Neuronal stem cell (in vitro differentiated cells): Measurements from ENCODE around the gene TLX2.
A peak's percentile ranks its signal among the peaks of the same experiment; 100 is the strongest.

ENCODE experiments used
- DNase-seq: peaks from one replicate; pipeline ENCODE4 v3.0.0-alpha.2; 2013; ENCODE audit warnings: low spot score
- H2AFZ ChIP-seq: one replicate; pipeline ENCODE4 v1.6.1; 2013; ENCODE audit warnings: mild to moderate bottlenecking, low read length, inconsistent platforms
- H2AK5ac ChIP-seq: 2 replicates; pipeline ENCODE4 v1.6.1; 2013; ENCODE audit warnings: low read depth, mild to moderate bottlenecking, inconsistent platforms, low read length, moderate library complexity, mixed read lengths
- H2BK120ac ChIP-seq: 2 replicates; pipeline ENCODE4 v1.6.1; 2013; ENCODE audit warnings: low read depth, mild to moderate bottlenecking, inconsistent platforms, low read length, moderate library complexity, mixed read lengths
- H2BK12ac ChIP-seq: one replicate; pipeline ENCODE4 v1.6.1; 2013; ENCODE audit warnings: low read length, inconsistent platforms
- H2BK15ac ChIP-seq: 2 replicates; pipeline ENCODE4 v1.6.1; 2013; ENCODE audit warnings: mild to moderate bottlenecking, low read length, inconsistent platforms, mixed read lengths
- H2BK5ac ChIP-seq: one replicate; pipeline ENCODE4 v1.6.1; 2013; ENCODE audit warnings: inconsistent platforms, mild to moderate bottlenecking, low read length, moderate library complexity
- H3K14ac ChIP-seq: one replicate; pipeline ENCODE4 v1.6.1; 2013; ENCODE audit warnings: low read length, inconsistent platforms
- H3K18ac ChIP-seq: 2 replicates; pipeline ENCODE4 v1.6.1; 2013; ENCODE audit warnings: low read length, inconsistent platforms
- H3K23ac ChIP-seq: 2 replicates; pipeline ENCODE4 v1.6.1; 2013; ENCODE audit warnings: low read depth, mild to moderate bottlenecking, mixed read lengths, low read length, inconsistent platforms; ENCODE audit not compliant: poor library complexity
- H3K27ac ChIP-seq: replicated peaks from 3 replicates; pipeline ENCODE4 v1.5.1; 2013; ENCODE audit warnings: low read length, inconsistent platforms
- H3K27me3 ChIP-seq, 3 experiments: 2 replicates each; pipeline ENCODE4 v1.6.1; 2013; ENCODE audit warnings: low read length in 3 of 3, mild to moderate bottlenecking in 2 of 3, inconsistent platforms in 1 of 3, low read depth in 1 of 3, mixed read lengths in 1 of 3, moderate library complexity in 1 of 3; ENCODE audit not compliant: control insufficient read depth in 3 of 3, insufficient read depth in 3 of 3
- H3K36me3 ChIP-seq, 2 donors: replicated peaks in 1 of 2; 2 replicates each; pipeline ENCODE4 v1.6.1; 2013; ENCODE audit warnings: low read length in 2 of 2; ENCODE audit not compliant: control insufficient read depth in 2 of 2, insufficient read depth in 2 of 2
- H3K4ac ChIP-seq: 2 replicates; pipeline ENCODE4 v1.6.1; 2013; ENCODE audit warnings: inconsistent platforms, mild to moderate bottlenecking, low read length, moderate library complexity
- H3K4me1 ChIP-seq, 2 donors: 1 replicate in 1 of 2; 2 replicates in 1 of 2; pipeline ENCODE4 v1.6.1; 2013; ENCODE audit warnings: low read length in 2 of 2, low read depth in 1 of 2; ENCODE audit not compliant: control insufficient read depth in 2 of 2, insufficient read depth in 1 of 2
- H3K4me2 ChIP-seq: one replicate; pipeline ENCODE4 v1.6.1; 2013; ENCODE audit warnings: mild to moderate bottlenecking, low read length, inconsistent platforms; ENCODE audit not compliant: insufficient read depth, poor library complexity, severe bottlenecking
- H3K4me3 ChIP-seq, 2 donors: 2 replicates each; pipeline ENCODE4 v1.5.1; 2013; ENCODE audit warnings: low read length in 2 of 2, mild to moderate bottlenecking in 2 of 2, inconsistent platforms in 1 of 2, moderate library complexity in 1 of 2
- H3K79me1 ChIP-seq: one replicate; pipeline ENCODE4 v1.6.1; 2013; ENCODE audit warnings: low read depth, mild to moderate bottlenecking, inconsistent platforms, low read length, moderate library complexity
- H3K9ac ChIP-seq: one replicate; pipeline ENCODE4 v1.6.1; 2013; ENCODE audit warnings: mild to moderate bottlenecking, low read depth, low read length, inconsistent platforms; ENCODE audit not compliant: poor library complexity
- H3K9me3 ChIP-seq, 2 donors: replicated peaks in 1 of 2; 2 replicates each; pipeline versions ENCODE3 to v1.6.1; 2013; ENCODE audit warnings: low read length in 2 of 2, mild to moderate bottlenecking in 2 of 2, inconsistent platforms in 1 of 2, low read depth in 1 of 2, mixed read lengths in 1 of 2, moderate library complexity in 1 of 2; ENCODE audit not compliant: control insufficient read depth in 2 of 2, insufficient read depth in 1 of 2
- H4K8ac ChIP-seq: one replicate; pipeline ENCODE4 v1.6.1; 2013; ENCODE audit warnings: low read depth, mild to moderate bottlenecking, inconsistent platforms, low read length, moderate library complexity
- H4K91ac ChIP-seq: one replicate; pipeline ENCODE4 v1.6.1; 2013; ENCODE audit warnings: low read length, low read depth, mild to moderate bottlenecking, inconsistent platforms; ENCODE audit not compliant: poor library complexity
- WGBS, 2 donors: extraction: QIAGEN DNeasy Blood & Tissue Kit; methylation state at CpG; one replicate each; pipeline ENCODE4 v1.1.7; 2013; ENCODE audit warnings: missing lambda C conversion rate in 2 of 2, mixed read lengths in 1 of 2; ENCODE audit not compliant: insufficient read length in 2 of 2, insufficient replicate concordance in 1 of 2; ENCODE audit errors: extremely low coverage in 2 of 2; 5-methylcytosine and 5-hydroxymethylcytosine counted together

TLX2 gene

GRCh38 chr2:74513605-74514367 is 464 bp upstream of the TLX2 start:
- no peak overlapping the region for H2AK5ac ChIP-seq
- H2BK15ac ChIP-seq: peak overlapping the region; percentile 35
- H4K91ac ChIP-seq: no peak overlapping the region
- H3K27ac ChIP-seq: no peak overlapping the region
- no peak overlapping the region for H3K4ac ChIP-seq
- H2BK5ac ChIP-seq: no peak overlapping the region
- peak overlapping the region; percentile 33 for H3K18ac ChIP-seq
- no CpG with 5 or more reads among the region's 52 CpGs for WGBS, 2 donors
- no peak overlapping the region for H3K4me2 ChIP-seq
- no peak overlapping the region for H3K4me3 ChIP-seq
- peak overlapping the region; percentile 71 for H2AFZ ChIP-seq
- no peak for DNase-seq
- no peak overlapping the region for H3K14ac ChIP-seq
- H3K79me1 ChIP-seq: no peaks in the 10 kb centered on the region
- no peak overlapping the region for H4K8ac ChIP-seq
- no peaks in the 10 kb centered on the region for H3K36me3 ChIP-seq
- no peak overlapping the region for H2BK12ac ChIP-seq
- H3K4me1 ChIP-seq: peaks cover 2 to 4% of the 10 kb centered on the region in 2 donors
- H3K23ac ChIP-seq: peak overlapping the region; percentile 44
- peaks cover 5 to 14% of the 10 kb centered on the region in 2 donors for H3K9me3 ChIP-seq
- no peak overlapping the region for H2BK120ac ChIP-seq
- H3K27me3 ChIP-seq: peaks cover 46 to 96% (median 92%) of the 10 kb centered on the region in 3 experiments
- no peak overlapping the region for H3K9ac ChIP-seq

GRCh38 chr2:74515271-74515980 is 1.2 kb downstream of the TLX2 start:
- H2AK5ac ChIP-seq: peak overlapping the region; percentile 48
- H3K4me1 ChIP-seq: peaks cover 2 to 4% of the 10 kb centered on the region in 2 donors
- peak overlapping the region; percentile 82 for H3K23ac ChIP-seq
- no peak overlapping the region for H2BK5ac ChIP-seq
- DNase-seq: no peak
- H3K79me1 ChIP-seq: no peaks in the 10 kb centered on the region
- H3K36me3 ChIP-seq: no peaks in the 10 kb centered on the region
- no CpG with 5 or more reads among the region's 60 CpGs for WGBS, 2 donors
- peak overlapping the region in 1 of 2 donors; percentile 49 for H3K4me3 ChIP-seq
- H3K9me3 ChIP-seq: peaks cover 5 to 10% of the 10 kb centered on the region in 2 donors
- H3K18ac ChIP-seq: peak overlapping the region; percentile 40
- no peak overlapping the region for H3K4ac ChIP-seq
- H2BK15ac ChIP-seq: no peak overlapping the region
- no peak overlapping the region for H3K14ac ChIP-seq
- H3K4me2 ChIP-seq: peak overlapping the region; percentile 44
- H2BK120ac ChIP-seq: no peak overlapping the region
- no peak overlapping the region for H4K91ac ChIP-seq
- peak overlapping the region; percentile 83 for H3K9ac ChIP-seq
- peak overlapping the region; percentile 75 for H4K8ac ChIP-seq
- H3K27me3 ChIP-seq: peaks cover 44 to 98% (median 93%) of the 10 kb centered on the region in 3 experiments
- H2BK12ac ChIP-seq: peak overlapping the region; percentile 77
- H3K27ac ChIP-seq: no peak overlapping the region
- H2AFZ ChIP-seq: peak overlapping the region; percentile 88

DNA sequence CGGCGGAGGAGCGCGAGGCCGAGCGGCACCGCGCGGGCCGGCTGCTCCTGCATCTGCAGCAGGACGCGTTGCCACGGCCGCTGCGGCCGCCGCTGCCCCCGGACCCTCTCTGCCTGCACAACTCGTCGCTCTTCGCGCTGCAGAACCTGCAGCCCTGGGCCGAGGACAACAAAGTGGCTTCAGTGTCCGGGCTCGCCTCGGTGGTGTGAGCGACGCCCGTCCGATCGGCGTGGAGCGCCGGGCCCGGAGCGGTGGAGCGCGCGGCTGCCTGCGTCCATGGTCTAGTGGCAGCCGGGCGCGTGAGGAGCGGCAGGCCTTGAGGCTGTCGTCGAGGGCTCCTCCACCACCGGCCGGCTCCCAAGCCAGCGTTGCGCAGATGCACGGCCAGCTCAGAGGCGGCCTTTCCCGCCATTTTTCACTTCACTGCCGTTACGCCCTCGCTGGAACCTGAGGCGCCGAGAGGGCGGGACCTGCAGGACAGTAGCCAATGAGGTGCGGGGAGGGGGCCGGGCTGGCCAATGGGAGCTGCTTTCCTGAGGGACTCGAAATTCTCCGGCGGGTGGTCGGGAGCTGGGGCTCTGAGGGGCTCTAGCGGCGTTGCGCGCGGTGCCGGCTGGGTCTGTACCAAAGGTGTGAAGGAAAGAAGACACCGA is 1.9 kb downstream of the TLX2 start:
- Histone ChIP-seq H2AK5ac (no peak overlapping the region), H3K14ac (no peak overlapping the region), H3K36me3 (no peaks in the 10 kb centered on the region), H3K27ac (no peak overlapping the region), H3K4ac (no peak overlapping the region), H3K4me1 (peaks cover 2 to 4% of the 10 kb centered on the region in 2 donors), H3K4me2 (peak overlapping the region; percentile 44), H3K4me3 (peak overlapping the region; percentile 20 to 70), H3K18ac (peak overlapping the region; percentile 69), H3K9ac (peak overlapping the region; percentile 83), H3K9me3 (peaks cover 5 to 10% of the 10 kb centered on the region in 2 donors), H2AFZ (peak overlapping the region; percentile 88), H4K91ac (no peak overlapping the region), H2BK120ac (no peak overlapping the region), H3K27me3 (peaks cover 44 to 98% (median 91%) of the 10 kb centered on the region in 3 experiments), H4K8ac (peak overlapping the region; percentile 75), H2BK5ac (no peak overlapping the region), H2BK12ac (no peak overlapping the region), H2BK15ac (no peak overlapping the region), H3K79me1 (no peaks in the 10 kb centered on the region), H3K23ac (peak overlapping the region; percentile 4)
- WGBS, 2 donors: no CpG with 5 or more reads among the region's 72 CpGs
- no peak for DNase-seq
